Measurements from ENCODE around the gene PTPRN2.
"Not testable (repeated sequence)": the region's sequence is repeated elsewhere in the genome, so short reads cannot be mapped to it uniquely, and the experiment has no call there.

Gene PTPRN2

GRCh38 chr7:157782041-157782440 lies 805.6 kb downstream of the PTPRN2 start:
- TF ChIP-seq MAX (IDR thresholded peaks at IDR 0.05; ENCODE audit: low read depth, low read length) (no peak), POLR2A (IDR thresholded peaks at IDR 0.05; ENCODE audit: extremely low read depth, insufficient read length) (no peak), CTCF (IDR thresholded peaks at IDR 0.05; ENCODE audit: low read depth, low read length) (no peak), MYC (IDR thresholded peaks at IDR 0.05; ENCODE audit: low read depth, low read length) (no peak)
- DNase-seq (ENCODE audit: low read depth): no peak
- no peak overlapping the region for H3K4me3 ChIP-seq (ENCODE audit: low read depth, low read length)

- no peak for DNase-seq (ENCODE audit: low read depth)
- TF ChIP-seq POLR2A (IDR thresholded peaks at IDR 0.05; ENCODE audit: extremely low read depth, insufficient read length): no peak
- no peak for TF ChIP-seq MYC (IDR thresholded peaks at IDR 0.05; ENCODE audit: low read depth, low read length)
- no peak for TF ChIP-seq CTCF (IDR thresholded peaks at IDR 0.05; ENCODE audit: low read depth, low read length)
- no peak for TF ChIP-seq MAX (IDR thresholded peaks at IDR 0.05; ENCODE audit: low read depth, low read length)
- no peak overlapping the region for H3K4me3 ChIP-seq (ENCODE audit: low read depth, low read length)
Measured at GRCh38 chr7:157780721-157781120, 806.9 kb downstream of the PTPRN2 start.

- no peak for TF ChIP-seq CTCF (IDR thresholded peaks at IDR 0.05; ENCODE audit: low read depth, low read length)
- no peak for TF ChIP-seq MAX (IDR thresholded peaks at IDR 0.05; ENCODE audit: low read depth, low read length)
- TF ChIP-seq POLR2A (IDR thresholded peaks at IDR 0.05; ENCODE audit: extremely low read depth, insufficient read length): no peak
- TF ChIP-seq MYC (IDR thresholded peaks at IDR 0.05; ENCODE audit: low read depth, low read length): no peak
- no peak overlapping the region for H3K4me3 ChIP-seq (ENCODE audit: low read depth, low read length)
- no peak for DNase-seq (ENCODE audit: low read depth)
Measured at GRCh38 chr7:157780312-157780711, 807.3 kb downstream of the PTPRN2 start.

GRCh38 chr7:157779206-157779605 lies 808.4 kb downstream of the PTPRN2 start:
- no peak for TF ChIP-seq POLR2A (IDR thresholded peaks at IDR 0.05; ENCODE audit: extremely low read depth, insufficient read length)
- TF ChIP-seq MYC (IDR thresholded peaks at IDR 0.05; ENCODE audit: low read depth, low read length): no peak
- no peak for TF ChIP-seq MAX (IDR thresholded peaks at IDR 0.05; ENCODE audit: low read depth, low read length)
- no peak for TF ChIP-seq CTCF (IDR thresholded peaks at IDR 0.05; ENCODE audit: low read depth, low read length)
- no peak for DNase-seq (ENCODE audit: low read depth)
- no peak overlapping the region for H3K4me3 ChIP-seq (ENCODE audit: low read depth, low read length)

GRCh38 chr7:157777194-157777762 lies 810.3 kb downstream of the PTPRN2 start:
- DNase-seq (ENCODE audit: low read depth); H3K4me3 ChIP-seq (ENCODE audit: low read depth, low read length): not testable (repeated sequence)

- no peak overlapping the region for H3K4me3 ChIP-seq (ENCODE audit: low read depth, low read length)
- TF ChIP-seq MAX (IDR thresholded peaks at IDR 0.05; ENCODE audit: low read depth, low read length) (no peak), CTCF (IDR thresholded peaks at IDR 0.05; ENCODE audit: low read depth, low read length) (no peak), POLR2A (IDR thresholded peaks at IDR 0.05; ENCODE audit: extremely low read depth, insufficient read length) (no peak), MYC (IDR thresholded peaks at IDR 0.05; ENCODE audit: low read depth, low read length) (no peak)
- no peak for DNase-seq (ENCODE audit: low read depth)
Measured at GRCh38 chr7:157775560-157776332, 811.9 kb downstream of the PTPRN2 start.
